ENCODE results near the gene GPR142.

DNA sequence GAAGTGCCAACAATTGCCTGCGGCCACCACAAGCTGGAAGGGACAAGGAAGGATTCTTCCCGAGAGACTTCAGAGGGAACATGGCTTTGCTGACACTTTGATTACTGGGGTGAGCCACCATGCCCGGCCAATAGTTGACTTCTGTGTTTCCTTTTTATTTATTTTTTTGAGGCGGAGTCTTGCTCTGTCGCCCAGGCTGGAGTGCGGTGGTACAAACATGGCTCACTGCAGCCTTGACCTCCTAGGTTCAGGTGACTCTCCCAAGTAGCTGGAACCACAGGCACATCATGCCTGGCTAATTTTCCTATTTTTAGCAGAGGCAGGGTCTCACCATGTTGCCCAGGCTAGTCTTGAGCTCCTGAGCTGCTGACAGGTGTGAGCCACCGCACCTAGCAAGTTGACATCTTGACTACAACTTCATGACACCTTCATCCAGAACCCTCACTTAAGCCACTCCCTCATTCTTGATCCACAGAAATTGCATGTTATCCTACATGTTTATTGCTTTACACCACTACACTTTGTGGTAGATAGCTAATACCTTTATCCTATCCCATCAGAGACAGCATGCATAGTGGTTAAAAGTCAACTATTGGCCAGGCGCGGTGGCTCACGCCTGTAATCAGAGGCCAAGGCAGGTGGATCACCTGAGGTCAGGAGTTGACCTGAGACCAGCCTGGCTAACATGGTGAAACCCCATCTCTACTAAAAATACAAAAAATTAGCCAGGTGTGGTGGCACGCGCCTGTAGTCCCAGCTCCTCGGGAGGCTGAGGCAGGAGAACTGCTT lies 48.5 kb downstream of the GPR142 start:
- TF ChIP-seq, protein P1, sequence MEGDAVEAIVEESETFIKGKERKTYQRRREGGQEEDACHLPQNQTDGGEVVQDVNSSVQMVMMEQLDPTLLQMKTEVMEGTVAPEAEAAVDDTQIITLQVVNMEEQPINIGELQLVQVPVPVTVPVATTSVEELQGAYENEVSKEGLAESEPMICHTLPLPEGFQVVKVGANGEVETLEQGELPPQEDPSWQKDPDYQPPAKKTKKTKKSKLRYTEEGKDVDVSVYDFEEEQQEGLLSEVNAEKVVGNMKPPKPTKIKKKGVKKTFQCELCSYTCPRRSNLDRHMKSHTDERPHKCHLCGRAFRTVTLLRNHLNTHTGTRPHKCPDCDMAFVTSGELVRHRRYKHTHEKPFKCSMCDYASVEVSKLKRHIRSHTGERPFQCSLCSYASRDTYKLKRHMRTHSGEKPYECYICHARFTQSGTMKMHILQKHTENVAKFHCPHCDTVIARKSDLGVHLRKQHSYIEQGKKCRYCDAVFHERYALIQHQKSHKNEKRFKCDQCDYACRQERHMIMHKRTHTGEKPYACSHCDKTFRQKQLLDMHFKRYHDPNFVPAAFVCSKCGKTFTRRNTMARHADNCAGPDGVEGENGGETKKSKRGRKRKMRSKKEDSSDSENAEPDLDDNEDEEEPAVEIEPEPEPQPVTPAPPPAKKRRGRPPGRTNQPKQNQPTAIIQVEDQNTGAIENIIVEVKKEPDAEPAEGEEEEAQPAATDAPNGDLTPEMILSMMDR (IDR thresholded peaks at IDR 0.05) = no peak
- TF ChIP-seq ESRRA (CRISPR knock-in tag; IDR thresholded peaks at IDR 0.05; ENCODE audit: borderline replicate concordance) = no peak
- TF ChIP-seq, protein P2, sequence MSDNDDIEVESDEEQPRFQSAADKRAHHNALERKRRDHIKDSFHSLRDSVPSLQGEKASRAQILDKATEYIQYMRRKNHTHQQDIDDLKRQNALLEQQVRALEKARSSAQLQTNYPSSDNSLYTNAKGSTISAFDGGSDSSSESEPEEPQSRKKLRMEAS (CRISPR knock-in tag; IDR thresholded peaks at IDR 0.05) = no peak
